Anterior cingulate cortex (tissue), 58 donors: ENCODE data around the gene RABGAP1L.
"Not testable (repeated sequence)": the region's sequence is repeated elsewhere in the genome, so short reads cannot be mapped to it uniquely, and the experiment has no call there.

Experiments
- DNase-seq, 58 donors: peaks; one replicate each; lab custom pipeline; 2025; lab: John Stamatoyannopoulos, UW

The RABGAP1L gene

DNA sequence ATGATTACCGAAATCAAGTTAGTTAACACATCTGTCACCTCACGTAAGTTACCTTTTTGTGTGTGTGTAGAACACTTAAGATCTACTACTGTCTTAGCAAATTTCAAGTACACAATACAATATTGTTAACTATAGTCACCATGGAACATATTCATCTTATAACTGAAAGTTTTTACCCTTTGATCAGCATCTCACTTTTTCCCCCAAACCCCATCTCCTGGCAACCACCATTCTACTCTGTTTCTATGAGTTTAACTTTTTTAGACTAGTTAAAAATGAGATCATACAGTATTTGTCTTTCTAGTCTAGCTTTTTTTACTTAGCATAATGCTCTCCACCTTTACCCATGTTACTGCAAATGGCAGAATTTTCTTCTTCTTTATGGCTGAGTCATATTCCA, 124.7 kb downstream of the RABGAP1L start:
- no peak for DNase-seq

- no peak for DNase-seq
These were observed 126.7 kb downstream of the RABGAP1L start for GRCh38 chr1:174286042-174286441.

DNA sequence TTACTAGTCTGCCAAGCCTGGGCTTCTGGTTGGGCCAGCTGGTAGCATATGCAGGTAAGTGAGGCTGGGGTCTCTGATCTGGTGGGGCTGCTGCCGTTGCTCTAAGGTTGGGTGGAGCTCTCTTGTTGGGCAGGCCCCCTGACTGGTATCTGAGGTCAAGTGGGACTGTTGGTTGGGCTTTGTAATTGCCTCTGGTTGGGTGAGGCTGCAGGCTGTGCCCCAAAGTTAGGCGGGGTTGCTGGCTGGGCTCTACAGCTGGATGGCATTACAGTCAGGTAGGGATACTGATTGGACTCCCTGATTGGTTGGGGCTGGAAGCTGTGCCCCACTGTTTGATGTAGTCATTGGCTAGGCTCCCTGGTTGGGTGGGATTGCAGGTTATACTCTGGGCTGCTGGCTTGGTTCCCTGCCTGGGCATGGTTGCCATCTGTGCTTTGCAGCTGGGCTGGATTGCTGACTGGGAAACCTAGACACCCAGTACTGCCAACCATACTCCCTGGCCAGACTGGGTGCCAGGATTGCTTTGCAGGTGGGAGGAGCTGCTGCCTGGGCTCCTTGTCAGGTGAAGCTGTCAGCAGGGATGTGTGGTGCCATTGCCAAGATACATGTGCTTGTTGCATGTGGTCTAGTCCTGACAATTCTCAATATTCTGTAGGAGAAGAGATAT, 130.5 kb downstream of the RABGAP1L start:
- no peak for DNase-seq

DNA sequence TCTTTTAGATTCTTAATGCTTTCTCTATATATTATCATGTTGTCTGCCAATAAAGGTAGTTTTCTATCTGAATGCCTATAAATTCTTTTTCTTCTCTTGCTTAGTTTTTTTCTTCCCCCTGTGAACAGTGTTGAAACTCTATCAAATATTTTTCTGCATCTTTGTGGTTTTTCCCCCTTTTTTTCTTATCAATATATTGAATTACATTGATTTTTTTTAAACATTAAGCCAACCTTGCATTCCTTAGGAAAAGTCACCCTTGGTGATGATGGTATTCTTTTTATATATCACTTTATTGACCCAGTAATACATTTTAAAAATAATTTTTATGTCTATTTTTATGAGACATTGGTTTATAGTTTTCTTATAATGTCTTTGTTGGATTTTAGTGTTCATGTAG, 131.7 kb downstream of the RABGAP1L start:
- DNase-seq: no peak

GRCh38 chr1:174296309-174296708, 137.0 kb downstream of the RABGAP1L start:
- DNase-seq: no peak

DNA sequence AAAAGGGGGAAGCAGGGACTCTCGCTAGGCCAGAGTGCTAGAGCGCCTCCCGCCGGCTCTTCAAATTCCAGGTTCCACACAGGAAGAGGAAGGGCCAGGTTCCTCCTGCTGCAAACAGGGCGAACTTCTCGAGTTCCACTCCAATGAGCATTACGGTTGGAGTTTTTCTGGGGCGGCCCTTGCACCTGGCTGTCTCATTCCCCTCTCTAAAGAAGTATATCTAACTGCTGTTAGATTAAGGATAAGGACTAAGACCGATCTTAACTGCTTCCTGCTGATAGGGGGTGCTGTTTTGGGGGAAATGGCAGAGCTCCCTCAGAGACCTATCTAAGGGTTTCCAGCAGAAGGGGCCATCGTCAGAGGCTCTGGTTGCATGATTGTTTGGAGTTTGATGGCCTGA, 138.0 kb downstream of the RABGAP1L start:
- DNase-seq: no peak

DNA sequence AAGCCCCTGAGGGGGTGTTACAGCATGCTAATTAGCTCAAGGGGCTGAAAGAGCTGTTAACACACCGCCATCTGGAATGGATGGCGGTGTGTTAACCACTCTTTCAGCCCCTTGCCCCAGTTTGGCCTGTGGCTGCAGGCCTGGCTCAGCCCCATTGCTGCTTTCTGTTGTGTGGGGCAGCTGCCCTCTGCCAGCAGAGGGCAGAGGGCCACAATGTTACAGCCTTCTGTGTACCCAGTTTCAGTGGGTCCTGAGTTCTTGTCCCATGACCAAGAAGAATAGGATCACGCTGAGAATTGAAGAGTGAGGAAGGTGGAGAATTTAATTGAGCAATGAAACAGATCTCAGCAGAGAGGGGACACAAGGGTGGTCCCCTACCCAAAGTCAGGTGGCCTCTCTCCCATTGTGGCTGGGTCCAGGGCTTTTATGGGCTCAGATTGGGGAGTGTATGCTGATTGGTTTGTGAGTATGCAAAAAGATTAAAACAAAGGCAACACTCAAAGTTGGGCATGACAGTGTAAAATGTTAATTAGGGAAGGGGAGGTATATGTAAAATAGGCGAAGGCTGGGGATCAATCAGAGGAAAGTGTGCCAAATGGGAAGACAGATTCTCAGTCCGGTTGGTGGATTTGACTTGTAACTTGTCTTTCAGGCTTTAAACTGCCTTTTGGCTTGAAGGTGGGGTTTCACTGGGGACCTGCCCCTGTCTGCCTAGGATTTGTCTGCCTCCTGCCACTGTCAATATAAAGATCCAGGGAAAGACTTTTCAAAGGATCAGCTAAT, 142.2 kb downstream of the RABGAP1L start:
- no peak for DNase-seq

- no peak for DNase-seq
These were observed 149.3 kb downstream of the RABGAP1L start for GRCh38 chr1:174308604-174309003.

DNA sequence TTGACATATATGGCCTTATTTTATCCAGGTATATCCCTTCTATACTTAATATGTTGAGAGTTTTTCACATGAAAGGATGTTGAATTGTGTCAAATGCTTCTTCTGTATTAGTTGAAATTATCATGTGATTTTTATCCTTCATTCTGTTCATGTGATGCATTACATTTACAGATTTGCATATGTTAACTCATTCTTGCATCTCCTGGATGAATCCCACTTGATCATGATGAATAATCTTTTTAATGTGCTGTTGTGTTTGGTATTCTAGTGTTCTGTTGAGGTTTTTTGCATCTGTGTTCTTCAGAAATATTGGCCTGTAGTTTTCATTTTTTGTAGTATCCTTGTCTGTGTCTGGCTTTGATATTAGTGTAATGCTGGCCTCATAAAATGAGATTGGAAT, 150.2 kb downstream of the RABGAP1L start:
- DNase-seq: no peak

DNA sequence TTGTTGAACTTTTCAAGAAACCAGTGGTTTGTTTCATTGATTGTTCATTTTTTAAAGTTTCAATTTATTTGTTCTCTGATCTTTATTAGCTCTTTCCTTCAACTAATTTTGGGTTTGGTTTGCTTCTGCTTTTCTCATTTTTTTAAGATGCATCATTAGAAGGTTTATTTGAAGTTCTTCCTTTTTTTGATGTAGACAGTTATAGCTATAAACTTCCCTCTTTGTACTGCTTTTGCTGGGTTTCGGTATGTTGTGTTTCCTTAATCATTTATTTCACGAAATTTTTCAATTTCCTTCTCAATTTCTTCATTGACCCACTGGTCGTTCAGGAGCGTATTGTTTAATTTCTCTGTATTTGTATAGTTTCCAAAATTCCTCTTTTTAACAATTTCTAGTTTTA, 155.1 kb downstream of the RABGAP1L start:
- DNase-seq: no peak

GRCh38 chr1:174315239-174315638, 155.9 kb downstream of the RABGAP1L start:
- no peak for DNase-seq

DNA sequence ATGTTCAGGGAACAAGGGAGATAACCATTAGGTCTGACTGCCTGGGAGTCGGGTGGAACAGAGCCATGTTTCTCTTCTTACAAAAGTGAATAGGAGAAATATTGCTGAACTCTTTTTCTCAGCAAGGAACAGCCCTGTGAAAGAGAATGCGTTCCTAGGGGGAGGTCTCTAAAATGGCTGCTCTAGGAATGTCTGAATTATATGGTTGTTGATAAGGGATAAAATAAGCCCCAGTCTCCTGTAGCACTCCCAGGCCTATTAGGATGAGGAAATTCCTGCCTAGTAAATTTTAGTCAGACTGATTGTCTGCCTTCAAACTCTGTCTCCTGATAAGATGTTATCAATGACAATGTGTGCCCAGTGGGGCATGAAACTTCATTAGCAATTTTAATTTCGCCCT, 161.6 kb downstream of the RABGAP1L start:
- not testable (repeated sequence) for DNase-seq

GRCh38 chr1:174322202-174322862, 163.0 kb downstream of the RABGAP1L start:
- no peak for DNase-seq

- DNase-seq: no peak
These were observed 165.2 kb downstream of the RABGAP1L start for GRCh38 chr1:174324493-174324892.

- no peak for DNase-seq
These were observed 165.6 kb downstream of the RABGAP1L start for GRCh38 chr1:174324939-174325338.

GRCh38 chr1:174326278-174326677, 167.0 kb downstream of the RABGAP1L start:
- no peak for DNase-seq

DNA sequence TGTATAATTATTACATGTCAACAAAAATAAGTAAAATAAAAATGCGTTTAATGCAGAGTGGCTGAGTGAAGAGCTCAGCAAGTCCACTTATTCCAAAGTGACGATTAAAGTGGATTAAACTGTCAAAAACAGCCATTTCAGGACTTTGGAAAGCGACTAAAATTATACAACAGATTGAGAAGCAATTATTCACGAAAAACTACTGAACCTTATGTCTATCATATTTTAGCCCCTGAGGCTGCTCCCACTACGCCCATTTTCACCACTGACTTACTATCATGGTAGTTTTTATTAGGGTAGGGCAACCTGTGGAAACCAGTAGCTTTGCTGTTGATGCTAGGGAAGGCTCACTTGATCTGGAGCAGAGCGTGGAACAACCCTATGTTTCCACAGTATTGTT, 174.1 kb downstream of the RABGAP1L start:
- no peak for DNase-seq

GRCh38 chr1:174337000-174337681, 177.8 kb downstream of the RABGAP1L start:
- DNase-seq: no peak

GRCh38 chr1:174340404-174340803, 181.1 kb downstream of the RABGAP1L start:
- not testable (repeated sequence) for DNase-seq

DNA sequence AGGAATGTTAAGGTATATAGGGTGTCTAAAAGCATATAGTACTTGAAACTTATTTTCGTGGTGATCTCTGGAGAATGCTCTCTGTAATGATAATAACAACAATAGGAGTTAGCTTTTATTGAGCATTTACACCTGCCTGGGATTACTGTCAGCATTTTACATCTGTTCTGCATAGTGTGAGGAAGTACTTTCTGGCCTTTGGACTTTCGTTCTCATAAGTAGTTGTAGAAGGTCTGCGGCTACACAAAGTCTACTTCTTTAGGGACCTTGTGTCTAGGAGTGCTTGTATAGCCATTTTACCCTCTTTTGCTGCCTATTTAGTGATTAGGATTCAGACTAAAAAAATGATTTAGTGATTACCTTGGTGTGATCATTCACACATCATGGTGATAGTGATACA, 184.8 kb downstream of the RABGAP1L start:
- no peak for DNase-seq

- DNase-seq: no peak
These were observed 192.8 kb downstream of the RABGAP1L start for GRCh38 chr1:174352117-174352516.
